Upper lobe of right lung (tissue), 1 donor: ENCODE data around the gene TRAPPC10. TPM values are rescaled to one million over a fixed set of nuclear protein-coding genes. Genes with fewer than 3 reads are reported as not detected.
A peak's percentile ranks its signal among the peaks of the same experiment; 100 is the strongest.

Experiments
- ATAC-seq: fragments of 200-7000 bp; cut with Tn5 transposase; one replicate; pipeline ENCODE4 v1.9.1; 2020; ENCODE audit warnings: mild to moderate bottlenecking, moderate library complexity
- DNase-seq: peaks from one replicate; pipeline ENCODE4 v3.0.0-alpha.2; 2020
- H3K27ac ChIP-seq: fragments of 200-600 bp; one replicate; pipeline ENCODE4 v1.8.0; 2022
- H3K27me3 ChIP-seq: fragments of 200-600 bp; one replicate; pipeline ENCODE4 v1.8.0; 2022; ENCODE audit warnings: mild to moderate bottlenecking
- H3K36me3 ChIP-seq: fragments of 200-600 bp; one replicate; pipeline ENCODE4 v1.8.0; 2022
- H3K4me1 ChIP-seq: fragments of 200-600 bp; one replicate; pipeline ENCODE4 v1.8.0; 2022
- H3K4me3 ChIP-seq: fragments of 200-600 bp; one replicate; pipeline ENCODE4 v1.8.0; 2022; ENCODE audit warnings: mild to moderate bottlenecking
- H3K9me3 ChIP-seq: fragments of 200-600 bp; one replicate; pipeline ENCODE4 v1.8.0; 2022
- CTCF ChIP-seq: fragments of 200-600 bp; IDR thresholded peaks from one replicate; pipeline ENCODE4 v1.8.0; 2022; ENCODE audit warnings: antibody characterized with exemption
- intact Hi-C: fragments of 100-400 bp; cut with DNase I; formaldehyde crosslinking; loops from one replicate; pipeline ENCODE4 v1.11.0; 2022
- total RNA-seq: library from RNA; stranded (reverse); fragmentation: NEBNext Ultra II Directional; extraction: Animal tissue kit (Norgen Biotek cat#: 25700); gene quantifications from one replicate; pipeline ENCODE4 v1.2.1, GENCODE V29; 2021
- donor health status: DM: no; HTN: yes; CAD: no; lungs with severe emphysema.

Gene TRAPPC10
- total RNA-seq, 1 donor from 2014 or later, result 42.6 TPM

DNA sequence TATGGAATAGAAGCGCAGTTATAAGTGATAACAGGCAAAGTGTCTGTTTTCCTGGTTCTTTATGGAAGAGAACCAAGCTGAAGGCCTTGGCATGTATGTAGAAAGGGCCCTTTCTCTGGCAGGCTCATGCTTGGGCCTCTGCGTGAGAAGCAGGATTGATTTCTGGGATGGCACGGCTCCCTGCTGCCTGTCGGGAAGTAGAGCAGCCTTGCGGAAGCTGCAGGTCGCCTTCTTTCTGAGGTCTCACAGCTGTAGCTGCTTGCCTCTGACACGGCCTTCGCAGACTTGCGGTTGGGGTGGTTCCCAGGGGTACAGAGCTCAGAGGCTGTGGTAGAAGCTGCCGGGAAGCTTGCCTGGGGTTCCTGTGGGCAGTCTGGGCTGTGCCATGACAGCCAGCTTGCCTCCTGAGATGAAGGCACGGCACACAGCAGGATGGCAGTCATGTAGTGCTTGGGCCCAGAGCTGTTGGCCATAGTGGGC, 39.4 kb downstream of the TRAPPC10 start:
- DNase-seq (no peak), ATAC-seq (no peak)
- H3K36me3 ChIP-seq, result peaks cover 46% of the 10 kb centered on the region
- no peaks in the 10 kb centered on the region for H3K27me3 ChIP-seq
- no peak overlapping the region for H3K4me3 ChIP-seq
- peaks cover 31% of the 10 kb centered on the region for H3K4me1 ChIP-seq
- H3K9me3 ChIP-seq, result no peaks in the 10 kb centered on the region
- intact Hi-C loops, result no loop called here
- no peak for TF ChIP-seq CTCF
- peak overlapping the region; percentile 77 for H3K27ac ChIP-seq

- DNase-seq (no peak), ATAC-seq (peak; percentile 63)
- intact Hi-C loops, result no loop called here
- Histone ChIP-seq H3K36me3 (peaks cover 47% of the 10 kb centered on the region), H3K4me3 (no peak overlapping the region), H3K9me3 (no peaks in the 10 kb centered on the region), H3K27ac (peak overlapping the region; percentile 77), H3K27me3 (no peaks in the 10 kb centered on the region), H3K4me1 (peaks cover 31% of the 10 kb centered on the region)
- no peak for TF ChIP-seq CTCF
These were observed 40.1 kb downstream of the TRAPPC10 start for GRCh38 chr21:44052071-44052829.

- Histone ChIP-seq H3K4me3 (no peak overlapping the region), H3K4me1 (peaks cover 31% of the 10 kb centered on the region), H3K27ac (peak overlapping the region; percentile 77), H3K9me3 (no peaks in the 10 kb centered on the region), H3K36me3 (peaks cover 53% of the 10 kb centered on the region), H3K27me3 (no peaks in the 10 kb centered on the region)
- DNase-seq (no peak), ATAC-seq (no peak)
- intact Hi-C loops, result no loop called here
- no peak for TF ChIP-seq CTCF
These were observed 40.7 kb downstream of the TRAPPC10 start for GRCh38 chr21:44052830-44053226.

DNA sequence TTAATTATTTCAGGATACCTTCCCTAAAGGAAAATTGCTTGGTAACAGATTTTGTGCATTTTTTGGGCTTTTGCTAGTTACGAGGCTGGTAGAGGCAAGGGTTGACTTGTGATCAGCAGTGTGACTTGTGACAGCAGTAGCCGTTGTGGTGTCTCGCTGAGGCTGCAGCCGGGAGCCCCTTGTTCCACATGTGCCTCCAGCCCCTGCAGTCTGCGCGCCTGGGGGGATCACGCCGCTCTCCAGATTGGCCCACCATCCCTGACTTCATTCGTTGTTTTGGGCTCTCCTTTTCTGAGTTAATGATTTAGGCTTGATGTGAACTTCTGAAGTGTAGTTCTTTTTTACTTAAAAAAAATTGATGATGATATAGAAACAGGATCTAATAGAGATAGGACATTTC, 41.5 kb downstream of the TRAPPC10 start:
- DNase-seq, result no peak
- ATAC-seq, result no peak
- Histone ChIP-seq H3K27me3 (no peaks in the 10 kb centered on the region), H3K4me3 (no peak overlapping the region), H3K27ac (no peak overlapping the region), H3K9me3 (no peaks in the 10 kb centered on the region), H3K4me1 (peaks cover 31% of the 10 kb centered on the region), H3K36me3 (peaks cover 56% of the 10 kb centered on the region)
- no peak for TF ChIP-seq CTCF
- intact Hi-C loops, result no loop called here

DNA sequence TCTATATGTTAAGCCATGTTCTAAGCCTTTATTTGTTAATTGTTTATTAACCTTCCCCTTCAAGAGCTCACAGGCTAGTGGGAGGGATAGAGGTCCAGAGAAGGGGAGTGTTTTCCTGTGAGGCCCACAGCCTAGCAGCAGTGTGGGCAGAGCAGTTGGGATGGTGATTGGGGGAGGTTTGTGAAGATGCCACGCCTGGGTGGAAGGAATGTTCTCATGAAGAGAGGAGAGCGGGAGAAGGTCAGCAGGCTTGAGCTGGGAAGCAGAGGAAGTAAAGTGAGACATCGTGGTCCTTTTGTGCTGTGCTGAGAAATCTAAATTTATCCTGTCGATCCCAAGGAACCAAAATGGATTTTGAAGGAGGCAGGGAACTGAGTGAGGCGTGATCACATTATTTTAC, 42.6 kb downstream of the TRAPPC10 start:
- Histone ChIP-seq H3K4me1 (peaks cover 31% of the 10 kb centered on the region), H3K4me3 (no peak overlapping the region), H3K36me3 (peaks cover 67% of the 10 kb centered on the region), H3K27ac (peak overlapping the region; percentile 36), H3K27me3 (no peaks in the 10 kb centered on the region), H3K9me3 (no peaks in the 10 kb centered on the region)
- ATAC-seq, result peak; percentile 69
- no peak for DNase-seq
- no peak for TF ChIP-seq CTCF
- intact Hi-C loops, result no loop called here
